Heart right ventricle (tissue), 16 donors: ENCODE measurements around the gene GNA12. TPM values are rescaled to one million over a fixed set of nuclear protein-coding genes. Genes with fewer than 3 reads are reported as not detected.

Experiments
- ATAC-seq, 8 donors: fragments of 200-7000 bp; cut with Tn5 transposase; one replicate each; pipeline ENCODE4 v1.9.1; 2020; ENCODE audit warnings: mild to moderate bottlenecking in 8 of 8, moderate library complexity in 8 of 8, moderate number of reproducible peaks in 1 of 8
- DNase-seq, 2 donors: peaks; one replicate each; pipeline ENCODE4 v3.0.0-alpha.2; 2020
- H3K27ac ChIP-seq, 10 donors: fragments of 200-600 bp; sonication (generic) in 2 of 10; one replicate each; pipeline versions ENCODE4 v1.5.0 to v1.8.0; 2020 to 2022; ENCODE audit warnings: mild to moderate bottlenecking in 3 of 10
- H3K27me3 ChIP-seq, 7 donors: fragments of 200-600 bp; one replicate each; pipeline ENCODE4 v1.8.0; 2021 to 2022; ENCODE audit warnings: mild to moderate bottlenecking in 2 of 7
- H3K36me3 ChIP-seq, 9 donors: fragments of 200-600 bp; sonication (generic) in 1 of 9; one replicate each; pipeline versions ENCODE4 v1.5.0 to v1.8.0; 2020 to 2022; ENCODE audit warnings: mild to moderate bottlenecking in 2 of 9
- H3K4me1 ChIP-seq, 9 donors: fragments of 200-600 bp; sonication (generic) in 1 of 9; one replicate each; pipeline versions ENCODE4 v1.5.0 to v1.8.0; 2020 to 2022; ENCODE audit warnings: mild to moderate bottlenecking in 4 of 9
- H3K4me3 ChIP-seq, 10 donors: fragments of 200-600 bp; sonication (generic) in 2 of 10; one replicate each; pipeline versions ENCODE4 v1.5.0 to v1.8.0; 2020 to 2022; ENCODE audit warnings: mild to moderate bottlenecking in 7 of 10, moderate library complexity in 2 of 10
- H3K9me3 ChIP-seq, 11 donors: fragments of 200-600 bp in 10 of 11; sonication (generic) in 2 of 11; one replicate each; pipeline versions ENCODE4 v1.5.0 to v1.8.0; 2013 to 2022; ENCODE audit warnings: mild to moderate bottlenecking in 2 of 11, control low read depth in 1 of 11, moderate library complexity in 1 of 11
- CTCF ChIP-seq, 9 donors: fragments of 200-600 bp; sonication (generic) in 2 of 9; IDR thresholded peaks; one replicate each; pipeline versions ENCODE4 v1.5.0 to v1.8.0; 2021 to 2022; ENCODE audit warnings: antibody characterized with exemption in 9 of 9, mild to moderate bottlenecking in 5 of 9, moderate library complexity in 1 of 9
- WGBS, 2 donors: extraction: QIAGEN DNeasy Blood & Tissue Kit; methylation state at CpG; one replicate each; pipeline ENCODE4 v1.1.7; 2013; ENCODE audit warnings: inconsistent platforms in 1 of 2; 5-methylcytosine and 5-hydroxymethylcytosine counted together
- intact Hi-C, 10 donors: fragments of 100-400 bp; cut with DNase I; formaldehyde crosslinking; loops; one replicate each; pipeline versions ENCODE4 v1.11.1 to v1.14.2; 2022
- polyA plus RNA-seq, 2 donors: library from polyadenylated mRNA; stranded (reverse); fragments of 200-250 nt; gene quantifications; one replicate each; pipeline ENCODE4 v1.2.3, GENCODE V29; 2013
- total RNA-seq, 10 donors: library from RNA; stranded (reverse); fragmentation: NEBNext Ultra II Directional in 3 of 10; extraction: Animal tissue kit (Norgen Biotek cat#: 25700) in 3 of 10; gene quantifications; one replicate each; pipeline versions ENCODE4 v1.2.1 to v1.2.4, GENCODE V29; 2021 to 2023
- donor health status: Arrhythmogenic right ventricular cardiomyopathy.
- donor health status: ischemic (EF 13 %, LVEDD 7.1; RV severe dilation, severe dysfunction).
- donor health status: healthy with polysubstance abuse.
- donor health status: DM: no; HTN: yes; CAD: no.
- donor health status: DM: no; HTN: no; CAD: no.
- donor health status: ischemic (EF 25% LVEDD 6.9; RV normal size, moderate dysfunction).
- donor health status: ischemic (EF 25% LVEDD 5.7; RV mildly dilated, moderate dysfunction).
- donor health status: healthy.
- donor health status: DM: yes; HTN: yes; CAD: no.
- donor health status: Ischemic cardiomyopathy.
- donor health status: ischemic (EF 35%, LVEDD 5.7; RV mildly dilated, moderate dysfunction).
- donor health status: nonischemic (EF 11% LVEDD 7.7; RV severe dilation, severe dysfunction).
- donor health status: DM: yes; HTN: yes; CAD: no.
- donor health status: PGD.
- donor health status: ischemic (EF 29% LVEDD 5.4; RV normal size, mild dysfunction).
- donor health status: nonischemic (EF 23%, LVEDD 6.1; RV moderate dilation, normal function).

GNA12 gene
- total and polyA plus RNA-seq, 12 donors, result 6.4 to 46.4 (median 33.9) TPM

GRCh38 chr7:2798669-2799068, 45.4 kb downstream of the GNA12 start:
- Histone ChIP-seq H3K27ac (no peak overlapping the region), H3K27me3 (no peaks in the 10 kb centered on the region), H3K4me3 (no peak overlapping the region), H3K4me1 (peaks cover 15 to 69% (median 49%) of the 10 kb centered on the region in 9 donors), H3K36me3 (peaks cover 0 to 15% (median 8%) of the 10 kb centered on the region in 9 donors), H3K9me3 (no peaks in the 10 kb centered on the region)
- no peak for DNase-seq
- 72 to 81% methylated on average over 2 of the region's 2 CpGs for WGBS, 2 donors
- no peak for ATAC-seq
- intact Hi-C loops, result loop anchor here in 4 of 10 donors (5.0 kb wide), 2 partner anchors 36 to 44 kb away; partner anchors contain the start of gene GNA12 (in 1 of the 4)
- TF ChIP-seq CTCF (IDR thresholded peaks at IDR 0.05), result no peak

- TF ChIP-seq CTCF (IDR thresholded peaks at IDR 0.05), result no peak
- ATAC-seq (peak; percentile 72 to 89 (median 82)), DNase-seq (peak; percentile 59 to 86)
- Histone ChIP-seq H3K9me3 (no peaks in the 10 kb centered on the region), H3K36me3 (peaks cover 0 to 35% (median 22%) of the 10 kb centered on the region in 9 donors), H3K4me3 (peak overlapping the region in 3 of 10 donors; percentile 17 to 26 (median 22)), H3K27me3 (no peaks in the 10 kb centered on the region), H3K27ac (peak overlapping the region; percentile 13 to 90 (median 78)), H3K4me1 (peaks cover 6 to 57% (median 35%) of the 10 kb centered on the region in 9 donors)
- intact Hi-C loops, result loop anchor here in 4 of 10 donors (5.0 kb wide), 2 partner anchors 34 to 46 kb away; partner anchors contain the start of gene GNA12 (in 1 of the 4)
- 49 to 54% methylated on average over 20 of the region's 20 CpGs for WGBS, 2 donors
Measured at GRCh38 chr7:2796358-2797352, 47.5 kb downstream of the GNA12 start.

- no peaks in the 10 kb centered on the region for H3K27me3 ChIP-seq
- ATAC-seq (peak in 3 of 8 donors; percentile 3 to 18 (median 11)), DNase-seq (no peak)
- intact Hi-C loops, result loop anchor here in 4 of 10 donors (5.0 kb wide), 2 partner anchors 34 to 46 kb away; partner anchors contain the start of gene GNA12 (in 1 of the 4)
- H3K36me3 ChIP-seq, result peaks cover 0 to 42% (median 22%) of the 10 kb centered on the region in 9 donors
- peak overlapping the region; percentile 13 to 90 (median 78) for H3K27ac ChIP-seq
- peaks cover under 1 to 50% (median 28%) of the 10 kb centered on the region in 9 donors for H3K4me1 ChIP-seq
- WGBS, 2 donors, result 69 to 78% methylated on average over 9 of the region's 9 CpGs
- peak overlapping the region in 3 of 10 donors; percentile 17 to 26 (median 22) for H3K4me3 ChIP-seq
- TF ChIP-seq CTCF (IDR thresholded peaks at IDR 0.05), result no peak
- no peaks in the 10 kb centered on the region for H3K9me3 ChIP-seq
Measured at GRCh38 chr7:2795906-2796305, 48.2 kb downstream of the GNA12 start.
